A549 treated with Mapracorat at 1 μM for 4 hours (cell line): ENCODE results near the gene KHDC3L. TPM values are rescaled to one million over a fixed set of nuclear protein-coding genes. Genes with fewer than 3 reads are reported as not detected.

Source experiments
- total RNA-seq: library from RNA; stranded (reverse); fragments of 200-300 nt; extraction: Qiagen RNA extraction; gene quantifications from 5 replicates; pipeline ENCODE4 v1.2.3, GENCODE V29; 2022

Gene KHDC3L
- not detected in 5 replicates for total RNA-seq

GRCh38 chr6:73362358-73362757 lies at the start of gene KHDC3L:
TSS of gene KHDC3L (plus strand) at chr6:73362658. CDS start at chr6:73362730, 72 bp downstream.

DNA sequence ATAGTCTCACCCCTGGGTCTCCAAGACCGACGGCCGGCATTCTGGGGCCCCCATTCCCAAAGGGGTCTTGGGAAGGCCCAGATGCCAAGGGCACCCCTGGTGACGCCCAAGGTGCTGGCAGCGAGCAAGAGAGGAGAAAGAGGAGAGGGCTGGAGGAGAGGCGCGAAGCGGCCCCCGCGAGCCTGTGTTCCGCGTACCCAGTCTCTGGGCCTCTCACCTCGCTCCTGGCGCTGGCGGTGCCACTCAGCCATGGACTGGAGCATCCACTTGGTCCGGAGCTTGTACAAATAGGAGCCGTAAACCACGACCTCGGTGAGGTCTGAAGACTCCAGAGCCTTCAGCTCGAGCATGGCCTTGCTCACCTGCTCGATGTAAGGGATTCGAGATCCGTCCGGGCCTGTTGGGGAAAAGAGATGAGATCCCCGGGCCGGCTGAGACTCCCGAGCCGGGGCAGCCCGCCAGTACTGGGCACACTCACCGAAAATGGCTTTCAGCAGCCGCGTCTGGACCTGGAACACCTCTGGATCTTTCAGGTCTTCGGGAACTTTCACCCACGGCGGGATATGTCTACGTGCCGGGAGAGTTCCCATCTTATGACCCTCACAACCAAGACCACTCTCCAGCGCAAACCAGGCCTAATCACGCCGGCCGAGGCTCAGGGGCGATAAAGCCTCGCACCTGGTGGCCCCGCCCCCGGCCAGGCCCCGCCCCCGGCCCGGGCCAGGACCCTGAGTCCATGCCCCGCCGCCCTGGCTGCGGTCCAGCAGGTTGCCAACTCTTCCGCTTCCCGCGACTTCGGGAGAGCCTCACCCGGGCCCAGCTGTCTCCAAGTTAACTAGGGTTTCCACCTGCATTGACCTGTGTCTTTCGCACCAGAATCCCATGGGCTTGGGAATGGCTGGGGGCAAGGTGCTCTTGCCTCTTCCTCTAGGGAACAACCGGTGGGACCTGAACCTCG lies 8.5 kb upstream of the KHDC3L start, which contains the start of gene DPPA5:
DPPA5 (minus strand) TSS at position 641 of the 958 bp plus-strand sequence; CDS start at position 590, 51 bp downstream.

DNA sequence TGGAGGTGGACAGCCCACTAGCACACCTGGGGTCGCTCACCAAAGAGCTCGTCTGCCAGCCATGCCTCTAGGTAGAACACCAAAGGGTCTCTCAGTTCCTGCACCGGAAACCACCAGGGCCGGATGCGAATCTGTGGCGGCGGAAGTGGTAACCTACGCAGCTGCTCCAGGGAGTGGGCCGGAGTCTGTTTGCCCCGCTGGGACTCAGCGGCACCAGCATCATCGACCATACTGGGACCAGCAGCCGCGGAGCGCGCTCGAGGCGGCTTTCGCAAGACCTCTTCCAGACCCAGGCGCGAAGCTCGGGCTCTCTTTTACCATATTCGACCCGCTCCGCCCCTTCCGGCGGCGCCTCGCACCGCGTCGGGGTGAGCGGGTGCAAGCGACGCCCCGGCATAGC lies 7.1 kb downstream of the KHDC3L start, which contains the start of gene OOEP:
OOEP (minus strand) TSS at position 335 of the 400 bp plus-strand sequence; CDS start at position 230, 105 bp downstream.

GRCh38 chr6:73394577-73395354 lies 32.3 kb downstream of the KHDC3L start, which contains the start of gene DDX43:
TSS of gene DDX43 (plus strand) at chr6:73394828. CDS start at chr6:73394906, 78 bp downstream.

Other genes starting within 250 kb of the KHDC3L start
- gene KHDC1L, start 137.2 kb upstream of the KHDC3L start, total RNA-seq, result 0.29 TPM in 1 of 5 replicates, not detected in the others
- gene KHDC1, start 99.5 kb upstream of the KHDC3L start, total RNA-seq, result 3.1 to 4.0 TPM (median 3.5 TPM) in 5 replicates
- gene DPPA5, start 8.4 kb upstream of the KHDC3L start, total RNA-seq, result not detected in 5 replicates
- not detected in 5 replicates for gene OOEP, start 7.2 kb downstream of the KHDC3L start, total RNA-seq
- gene DDX43, start 32.2 kb downstream of the KHDC3L start, total RNA-seq, result not detected in 5 replicates
- 3.2 to 4.8 TPM (median 4.1 TPM) in 5 replicates for gene CGAS, start 89.6 kb downstream of the KHDC3L start, total RNA-seq
- 8.9 to 14.9 TPM (median 9.7 TPM) in 5 replicates for gene MTO1, start 99.1 kb downstream of the KHDC3L start, total RNA-seq
- gene EEF1A1, start 158.4 kb downstream of the KHDC3L start, total RNA-seq, result 7,381 to 8,542 TPM (median 7,612 TPM) in 5 replicates